Endothelial cell of umbilical vein (primary cell): Measurements from ENCODE around the gene ZBED4. TPM values are rescaled to one million over a fixed set of nuclear protein-coding genes. Genes with fewer than 3 reads are reported as not detected.

Source experiments
- BruUV-seq: library from RNA; stranded (reverse); fragments of 400-500 nt; replicated peaks from 2 replicates; lab custom pipeline; 2021; lab: Mats Ljungman, UMichigan
- CTCF ChIA-PET: fragments of 300-600, 350-600 bp; sonication (Branson Sonifier 250); formaldehyde crosslinking; loops from one replicate; lab custom pipeline; 2021; ENCODE audit warnings: antibody characterized with exemption, inconsistent platforms; lab: Charles Lee
- POLR2A ChIA-PET: fragments of 300-600, 350-600 bp; sonication (Branson Sonifier 250); formaldehyde crosslinking; loops from one replicate; lab custom pipeline; 2021; ENCODE audit warnings: antibody characterized with exemption, inconsistent platforms; lab: Charles Lee
- DNase-seq: peaks from one replicate; pipeline ENCODE4 v3.0.0-alpha.2; 2011; ENCODE audit warnings: low read depth, low spot score
- FAIRE-seq: peaks from 2 replicates; lab custom pipeline; 2011; peaks lifted over from hg19 to GRCh38; lab: Jason Lieb, UNC
- H2AFZ ChIP-seq: 2 replicates; pipeline ENCODE4 v1.6.0; 2012; ENCODE audit warnings: low read depth, low read length, control low read depth, inconsistent platforms
- H3K27ac ChIP-seq: 2 replicates; pipeline ENCODE4 v1.5.1; 2011; ENCODE audit warnings: low read depth, mild to moderate bottlenecking, control low read depth, low read length, moderate library complexity; ENCODE audit not compliant: insufficient read depth
- H3K27me3 ChIP-seq, 2 experiments: 2 replicates each; pipeline versions ENCODE4 v1.6.0 to v1.6.1; 2011; ENCODE audit warnings: low read length in 2 of 2, mixed read lengths in 1 of 2; ENCODE audit not compliant: control insufficient read depth in 2 of 2, insufficient read depth in 2 of 2
- H3K36me3 ChIP-seq, 2 experiments: 2 replicates in 1 of 2; 3 replicates in 1 of 2; pipeline ENCODE4 v1.5.1; 2011; ENCODE audit warnings: low read length in 2 of 2, mild to moderate bottlenecking in 1 of 2, moderate library complexity in 1 of 2; ENCODE audit not compliant: control insufficient read depth in 2 of 2, insufficient read depth in 2 of 2; ENCODE audit errors: extremely low read depth in 1 of 2
- H3K4me1 ChIP-seq: 3 replicates; pipeline ENCODE4 v1.5.1; 2011; ENCODE audit warnings: mild to moderate bottlenecking, low read length; ENCODE audit not compliant: control insufficient read depth, insufficient read depth; ENCODE audit errors: extremely low read depth
- H3K4me2 ChIP-seq: 2 replicates; pipeline ENCODE4 v1.6.1; 2011; ENCODE audit warnings: low read length, control low read depth, mixed read lengths; ENCODE audit not compliant: insufficient read depth
- H3K4me3 ChIP-seq, 3 experiments: fragments of 200-600 bp in 1 of 3; sonication (generic), shearing (Covaris generic) in 1 of 3; replicated peaks in 1 of 3; 2 replicates each; pipeline ENCODE4 v1.5.1; 2011 to 2016; ENCODE audit warnings: control low read depth in 3 of 3, low read length in 3 of 3, mild to moderate bottlenecking in 2 of 3, inconsistent platforms in 1 of 3, low read depth in 1 of 3, moderate library complexity in 1 of 3; ENCODE audit not compliant: insufficient read depth in 1 of 3
- H3K79me2 ChIP-seq: 2 replicates; pipeline ENCODE4 v1.6.0; 2012; ENCODE audit warnings: low read length, inconsistent platforms; ENCODE audit not compliant: control insufficient read depth, insufficient read depth
- H3K9ac ChIP-seq: replicated peaks from 2 replicates; pipeline ENCODE3; 2011; ENCODE audit warnings: low read length, control low read depth; ENCODE audit not compliant: insufficient read depth; ENCODE audit errors: extremely low read depth
- H3K9me1 ChIP-seq: replicated peaks from 3 replicates; pipeline ENCODE4 v1.6.0; 2011; ENCODE audit warnings: mild to moderate bottlenecking, low read length; ENCODE audit not compliant: control insufficient read depth, insufficient read depth; ENCODE audit errors: extremely low read depth
- H3K9me3 ChIP-seq: replicated peaks from 2 replicates; pipeline ENCODE4 v1.5.1; 2012; ENCODE audit warnings: low read length, inconsistent platforms; ENCODE audit not compliant: control insufficient read depth, insufficient read depth
- H4K20me1 ChIP-seq: replicated peaks from 2 replicates; pipeline ENCODE3; 2011; ENCODE audit warnings: mild to moderate bottlenecking, low read length; ENCODE audit not compliant: control insufficient read depth, insufficient read depth; ENCODE audit errors: extremely low read depth
- EZH2 ChIP-seq: IDR thresholded peaks from 2 replicates; pipeline ENCODE4 v1.6.1; 2012; ENCODE audit warnings: borderline replicate concordance, low read depth, mild to moderate bottlenecking, moderate library complexity, low read length, inconsistent platforms; ENCODE audit not compliant: severe bottlenecking
- FOS ChIP-seq: IDR thresholded peaks from 2 replicates; pipeline ENCODE4 v1.6.1; 2011; ENCODE audit warnings: mild to moderate bottlenecking, low read length, moderate library complexity, borderline replicate concordance; ENCODE audit not compliant: insufficient read depth
- GATA2 ChIP-seq: IDR thresholded peaks from 2 replicates; pipeline ENCODE4 v1.7.0; 2011; ENCODE audit warnings: low read depth, mild to moderate bottlenecking, moderate library complexity, mixed read lengths, low read length; ENCODE audit not compliant: insufficient read length, insufficient read depth
- JUN ChIP-seq: IDR thresholded peaks from 2 replicates; pipeline ENCODE4 v1.6.1; 2011; ENCODE audit warnings: borderline replicate concordance, low read depth; ENCODE audit not compliant: insufficient read length, insufficient read depth
- MYC ChIP-seq: IDR thresholded peaks from one replicate; pipeline ENCODE4 v1.6.1; 2011; ENCODE audit warnings: mild to moderate bottlenecking, low read depth, low read length
- POLR2A ChIP-seq: IDR thresholded peaks from 2 replicates; pipeline ENCODE4 v1.6.1; 2012; ENCODE audit warnings: low read depth, mild to moderate bottlenecking, control low read depth, low read length
- POLR2AphosphoS5 ChIP-seq: IDR thresholded peaks from 2 replicates; pipeline ENCODE4 v1.6.1; 2012; ENCODE audit warnings: low read depth, mild to moderate bottlenecking, control low read depth, low read length, moderate library complexity; ENCODE audit not compliant: insufficient read depth
- dilution Hi-C: fragments of 300-500 bp; cut with MboI; formaldehyde crosslinking; loops from one replicate; pipeline ENCODE4 v1.15.0; 2019; ENCODE audit warnings: low sequenced_read_pairs; ENCODE audit not compliant: extremely low pct_ligation_motif_present
- intact Hi-C: fragments of 100-400 bp; cut with micrococcal nuclease; formaldehyde crosslinking; loops from one replicate; pipeline ENCODE4 v1.10.0; 2022
- polyA plus RNA-seq, 4 experiments: library from polyadenylated mRNA; depleted of rRNA in 3 of 4; stranded (reverse) in 3 of 4; unstranded in 1 of 4; fragments of >200 nt; gene quantifications; 2 replicates each; pipeline versions ENCODE4 v1.2.1 to v1.2.3, GENCODE V29; 2011 to 2012; ENCODE audit warnings: missing spikeins in 1 of 4
- total RNA-seq: library from RNA; stranded (reverse); gene quantifications from 2 replicates; pipeline ENCODE4 v1.2.3, GENCODE V29; 2021
- TF ChIP-seq, protein P1 (sequence below), 2 donors: IDR thresholded peaks; 1 replicate in 1 of 2; 2 replicates in 1 of 2; pipeline ENCODE4 v1.5.1; 2011; ENCODE audit warnings: low read length in 2 of 2, mild to moderate bottlenecking in 2 of 2, moderate library complexity in 2 of 2, control low read depth in 1 of 2, inconsistent platforms in 1 of 2, low read depth in 1 of 2; ENCODE audit not compliant: insufficient read depth in 1 of 2; ENCODE audit errors: extremely low read depth in 1 of 2
- TF ChIP-seq, protein P2 (sequence below): IDR thresholded peaks from 2 replicates; pipeline ENCODE4 v1.6.1; 2011; ENCODE audit not compliant: insufficient read depth, insufficient read length

Gene ZBED4
- total and polyA plus RNA-seq, 2 donors (not counting 3 experiments of a cell fraction or from before 2014, with no cell fraction given), result 8.6 to 18.2 TPM

DNA sequence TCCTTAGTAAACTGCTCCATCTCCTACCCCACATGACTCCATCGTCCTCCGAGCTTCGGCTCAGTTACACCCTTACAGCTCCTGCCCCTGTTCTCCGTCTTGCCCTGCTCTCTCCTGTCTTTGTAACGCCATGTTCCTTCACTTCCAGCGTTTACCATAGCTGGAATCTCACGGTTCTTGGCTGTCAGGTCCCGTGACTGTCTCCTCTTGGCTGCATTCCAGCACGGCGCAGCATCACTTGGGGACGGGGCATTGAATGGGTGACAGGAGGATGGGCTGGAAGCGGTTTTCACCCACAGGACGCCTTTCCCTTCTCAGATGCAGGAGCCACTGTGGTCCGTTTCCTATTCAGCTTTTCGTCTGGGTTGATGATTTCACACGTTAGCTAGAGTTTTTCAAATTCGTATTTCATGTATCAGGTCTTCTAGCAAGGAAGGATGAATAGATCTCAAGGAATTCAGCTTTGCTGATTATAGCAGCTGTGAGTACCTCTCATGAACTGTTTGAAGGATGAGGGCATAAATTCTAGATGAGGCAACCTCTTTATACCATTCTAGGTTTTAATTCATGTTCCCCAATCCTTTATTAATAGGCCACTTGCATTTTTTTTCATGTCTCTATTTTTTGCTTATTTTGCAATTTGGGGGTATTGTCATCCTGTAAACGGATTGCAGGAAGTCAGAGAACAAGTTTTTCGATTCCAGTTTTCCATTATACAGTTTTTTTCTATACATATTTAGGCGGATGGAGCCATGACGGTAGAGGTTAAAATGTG is 29.1 kb downstream of the ZBED4 start:
- dilution Hi-C loops (no loop called here), intact Hi-C loops (no loop called here)
- no peaks in the 10 kb centered on the region for H3K9me3 ChIP-seq
- peaks cover 13% of the 10 kb centered on the region for H3K4me1 ChIP-seq
- ChIA-PET POLR2A (no interaction called here), CTCF (interaction anchor here (1.0 kb wide), 1 partner anchor 10 kb away, joined by 3 read pairs; no protein-coding TSS in a partner anchor)
- H3K4me2 ChIP-seq, result no peak overlapping the region
- no peak overlapping the region for H3K4me3 ChIP-seq
- peak; percentile 21 for FAIRE-seq
- no peaks in the 10 kb centered on the region for H4K20me1 ChIP-seq
- no peaks in the 10 kb centered on the region for H3K9me1 ChIP-seq
- H2AFZ ChIP-seq, result no peak overlapping the region
- no peak overlapping the region for H3K9ac ChIP-seq
- peaks cover 0 to 25% of the 10 kb centered on the region in 2 experiments for H3K36me3 ChIP-seq
- H3K27me3 ChIP-seq, result no peaks in the 10 kb centered on the region
- DNase-seq, result no peak
- H3K79me2 ChIP-seq, result peaks cover 74% of the 10 kb centered on the region
- TF ChIP-seq EZH2 (no peak), POLR2A (no peak), FOS (no peak), MYC (no peak), GATA2 (no peak), POLR2AphosphoS5 (no peak), JUN (no peak)
- TF ChIP-seq, protein P1, sequence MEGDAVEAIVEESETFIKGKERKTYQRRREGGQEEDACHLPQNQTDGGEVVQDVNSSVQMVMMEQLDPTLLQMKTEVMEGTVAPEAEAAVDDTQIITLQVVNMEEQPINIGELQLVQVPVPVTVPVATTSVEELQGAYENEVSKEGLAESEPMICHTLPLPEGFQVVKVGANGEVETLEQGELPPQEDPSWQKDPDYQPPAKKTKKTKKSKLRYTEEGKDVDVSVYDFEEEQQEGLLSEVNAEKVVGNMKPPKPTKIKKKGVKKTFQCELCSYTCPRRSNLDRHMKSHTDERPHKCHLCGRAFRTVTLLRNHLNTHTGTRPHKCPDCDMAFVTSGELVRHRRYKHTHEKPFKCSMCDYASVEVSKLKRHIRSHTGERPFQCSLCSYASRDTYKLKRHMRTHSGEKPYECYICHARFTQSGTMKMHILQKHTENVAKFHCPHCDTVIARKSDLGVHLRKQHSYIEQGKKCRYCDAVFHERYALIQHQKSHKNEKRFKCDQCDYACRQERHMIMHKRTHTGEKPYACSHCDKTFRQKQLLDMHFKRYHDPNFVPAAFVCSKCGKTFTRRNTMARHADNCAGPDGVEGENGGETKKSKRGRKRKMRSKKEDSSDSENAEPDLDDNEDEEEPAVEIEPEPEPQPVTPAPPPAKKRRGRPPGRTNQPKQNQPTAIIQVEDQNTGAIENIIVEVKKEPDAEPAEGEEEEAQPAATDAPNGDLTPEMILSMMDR (IDR thresholded peaks at IDR 0.05; ENCODE audit: extremely low read depth in 1 of 2, insufficient read depth in 1 of 2, low read depth in 1 of 2, low read length in 2 of 2), result no peak
- TF ChIP-seq, protein P2, sequence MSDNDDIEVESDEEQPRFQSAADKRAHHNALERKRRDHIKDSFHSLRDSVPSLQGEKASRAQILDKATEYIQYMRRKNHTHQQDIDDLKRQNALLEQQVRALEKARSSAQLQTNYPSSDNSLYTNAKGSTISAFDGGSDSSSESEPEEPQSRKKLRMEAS, result no peak
- no TSS peak for BruUV-seq
- H3K27ac ChIP-seq, result no peak overlapping the region
